Measurements from ENCODE around the gene DHCR24.
A peak's percentile ranks its signal among the peaks of the same experiment; 100 is the strongest.
"Not testable (repeated sequence)": the region's sequence is repeated elsewhere in the genome, so short reads cannot be mapped to it uniquely, and the experiment has no call there.

DHCR24 gene

GRCh38 chr1:54886724-54887664 is at the start of gene DHCR24:
Gene DHCR24, minus strand, starts transcription at chr1:54887195. Its CDS starts 76 bp downstream, at chr1:54887119.
- DNase-seq, result peak; percentile 52

- DNase-seq, result no peak
Observed at GRCh38 chr1:54936791-54937190, 49.8 kb upstream of the DHCR24 start.

GRCh38 chr1:54934869-54935268 is 47.9 kb upstream of the DHCR24 start:
- DNase-seq, result no peak

- DNase-seq, result not testable (repeated sequence)
Observed at GRCh38 chr1:54934081-54934480, 47.1 kb upstream of the DHCR24 start.

- no peak for DNase-seq
Observed at GRCh38 chr1:54931275-54931840, 44.4 kb upstream of the DHCR24 start.

GRCh38 chr1:54929700-54930099 is 42.7 kb upstream of the DHCR24 start:
- no peak for DNase-seq

- no peak for DNase-seq
Observed at GRCh38 chr1:54928327-54928726, 41.3 kb upstream of the DHCR24 start.

GRCh38 chr1:54927472-54928240 is 40.7 kb upstream of the DHCR24 start:
- DNase-seq, result no peak

- no peak for DNase-seq
Observed at GRCh38 chr1:54926970-54927369, 40.0 kb upstream of the DHCR24 start.

- DNase-seq, result no peak
Observed at GRCh38 chr1:54922921-54923421, 36.0 kb upstream of the DHCR24 start.

- DNase-seq, result no peak
Observed at GRCh38 chr1:54922040-54922761, 35.2 kb upstream of the DHCR24 start.

- no peak for DNase-seq
Observed at GRCh38 chr1:54919367-54920359, 32.7 kb upstream of the DHCR24 start.

- DNase-seq, result not testable (repeated sequence)
Observed at GRCh38 chr1:54911076-54911475, 24.1 kb upstream of the DHCR24 start.

- DNase-seq, result no peak
Observed at GRCh38 chr1:54906586-54906985, 19.6 kb upstream of the DHCR24 start.

GRCh38 chr1:54904476-54905048 is 17.6 kb upstream of the DHCR24 start:
- no peak for DNase-seq

GRCh38 chr1:54894271-54894670 is 7.3 kb upstream of the DHCR24 start:
- no peak for DNase-seq

- no peak for DNase-seq
Observed at GRCh38 chr1:54892586-54892985, 5.6 kb upstream of the DHCR24 start.

- DNase-seq, result no peak
Observed at GRCh38 chr1:54889132-54889725, 2.2 kb upstream of the DHCR24 start.

GRCh38 chr1:54888080-54888733 is 1.2 kb upstream of the DHCR24 start:
- DNase-seq, result no peak

GRCh38 chr1:54887665-54888071 is 673 bp upstream of the DHCR24 start:
- no peak for DNase-seq
